ENCODE measurements around the gene BOC. TPM values are rescaled to one million over a fixed set of nuclear protein-coding genes. Genes with fewer than 3 reads are reported as not detected.

The BOC gene
- total and polyA plus RNA-seq, 2 experiments from 2014 or later, result 2.1 to 4.1 TPM

GRCh38 chr3:113223475-113224281 is 12.3 kb downstream of the BOC start:
- Histone ChIP-seq H4K20me1 (replicated peaks; ENCODE audit: insufficient read depth) (no peaks in the 10 kb centered on the region), H3K9me2 (ENCODE audit: insufficient read depth) (no peaks in the 10 kb centered on the region), H3K79me2 (replicated peaks; ENCODE audit: insufficient read depth) (no peaks in the 10 kb centered on the region), H3K4me2 (no peak overlapping the region; the same call in 1 of the 2 replicates), H3F3A (replicated peaks; ENCODE audit: low read depth) (no peaks in the 10 kb centered on the region), H3K4me1 (ENCODE audit: insufficient read depth) (peaks cover under 1% of the 10 kb centered on the region; the same call in 1 of the 2 replicates), H3K27ac (ENCODE audit: low read depth) (no peak overlapping the region), H3K27me3 (ENCODE audit: insufficient read depth) (no peaks in the 10 kb centered on the region), H3K4me3 (no peak overlapping the region), H3K36me3 (ENCODE audit: insufficient read depth) (no peaks in the 10 kb centered on the region), H2AFZ (peak overlapping the region; percentile 90)
- Mint-ChIP-seq H3K4me1 (peaks cover 39% of the 10 kb centered on the region), H3K4me3 (no peak overlapping the region), H3K9me3 (no peaks in the 10 kb centered on the region; the same call in 2 of the 3 replicates), H3K36me3 (ENCODE audit: low read depth) (no peaks in the 10 kb centered on the region), H3K27me3 (ENCODE audit: insufficient read depth, low read depth, poor library complexity) (peaks cover 4% of the 10 kb centered on the region), H3K27ac (no peak overlapping the region)
- ATAC-seq, result peak; percentile 29; the same call in 2 of the 3 replicates
- DNase-seq (ENCODE audit: low spot score), result no peak
- TF ChIP-seq NANOG (IDR thresholded peaks at IDR 0.05; ENCODE audit: borderline replicate concordance) (no peak), EZH2phosphoT487 (IDR thresholded peaks at IDR 0.05; ENCODE audit: unreplicated experiment) (no peak), ETS1 (IDR thresholded peaks at IDR 0.05) (no peak), EZH2 (IDR thresholded peaks at IDR 0.05; ENCODE audit: low read depth, unreplicated experiment) (no peak), REST (IDR thresholded peaks at IDR 0.05; ENCODE audit: unreplicated experiment) (no peak), ZNF331 (CRISPR knock-in tag; IDR thresholded peaks at IDR 0.05; ENCODE audit: low read depth) (no peak), STAT1 (IDR thresholded peaks at IDR 0.05; ENCODE audit: unreplicated experiment) (no peak), POLR2AphosphoS5 (IDR thresholded peaks at IDR 0.05; ENCODE audit: low read depth) (no peak), JUNB (IDR thresholded peaks at IDR 0.05; ENCODE audit: unreplicated experiment) (no peak), ZNF114 (CRISPR knock-in tag; IDR thresholded peaks at IDR 0.05) (no peak), ZNF462 (CRISPR knock-in tag; IDR thresholded peaks at IDR 0.05) (no peak), CREB1 (CRISPR knock-in tag; IDR thresholded peaks at IDR 0.05; ENCODE audit: low read depth) (no peak), CTCF (conservative IDR thresholded peaks at IDR 0.05; ENCODE audit: low read depth in 2 of 2) (no peak)
